Esophagus muscularis mucosa (tissue), 4 donors: ENCODE measurements around the gene DLST. TPM values are rescaled to one million over a fixed set of nuclear protein-coding genes. Genes with fewer than 3 reads are reported as not detected.

Experiments
- DNase-seq: peaks from one replicate; pipeline ENCODE4 v3.0.0-alpha.2; 2017; ENCODE audit errors: extremely low spot score
- H3K27ac ChIP-seq, 4 donors: fragments of 200-600 bp; sonication (generic); replicated peaks in 1 of 4; 1 replicate in 3 of 4; 2 replicates in 1 of 4; pipeline ENCODE4 v1.5.1; 2016 to 2019; ENCODE audit warnings: mild to moderate bottlenecking in 1 of 4
- H3K27me3 ChIP-seq, 4 donors: fragments of 200-600 bp; sonication (generic); one replicate each; pipeline versions ENCODE4 v1.5.1 to v1.6.0; 2016 to 2019
- H3K36me3 ChIP-seq, 4 donors: fragments of 200-600 bp; sonication (generic); one replicate each; pipeline ENCODE4 v1.5.1; 2016 to 2019
- H3K4me1 ChIP-seq, 4 donors: fragments of 200-600 bp; sonication (generic); one replicate each; pipeline ENCODE4 v1.5.1; 2016 to 2019
- H3K4me3 ChIP-seq, 4 donors: fragments of 200-600 bp; sonication (generic); 1 replicate in 2 of 4; 2 replicates in 2 of 4; pipeline ENCODE4 v1.5.1; 2016 to 2019; ENCODE audit warnings: mild to moderate bottlenecking in 4 of 4, moderate library complexity in 1 of 4
- H3K9me3 ChIP-seq, 4 donors: fragments of 200-600 bp; sonication (generic); 1 replicate in 3 of 4; 2 replicates in 1 of 4; pipeline ENCODE4 v1.5.1; 2016 to 2019
- EP300 ChIP-seq: sonication (generic); formaldehyde crosslinking; IDR thresholded peaks from one replicate; pipeline ENCODE4 v1.6.1; 2017; ENCODE audit warnings: antibody characterized with exemption
- POLR2A ChIP-seq: fragments of 450-650 bp; IDR thresholded peaks from one replicate; pipeline ENCODE4 v1.6.1; 2017; ENCODE audit warnings: antibody characterized with exemption, moderate library complexity, mild to moderate bottlenecking, low read depth
- POLR2AphosphoS5 ChIP-seq, 2 donors: sonication (generic); formaldehyde crosslinking; IDR thresholded peaks; one replicate each; pipeline ENCODE4 v1.6.1; 2017; ENCODE audit warnings: antibody characterized with exemption in 2 of 2
- WGBS: methylation state at CpG from one replicate; pipeline ENCODE4 v1.1.5; 2018; 5-methylcytosine and 5-hydroxymethylcytosine counted together
- intact Hi-C: fragments of 100-400 bp; cut with DNase I; formaldehyde crosslinking; loops from one replicate; pipeline ENCODE4 v1.15.1; 2023
- total RNA-seq, 4 donors: library from RNA; depleted of rRNA; stranded (reverse); fragments of >200 nt; gene quantifications; one replicate each; pipeline versions ENCODE4 v1.1.0 to v1.2.1, GENCODE V29; 2016
- TF ChIP-seq, protein P1 (sequence below), 3 experiments: fragments of 200-600 bp in 2 of 3; fragments of 450-650 bp in 1 of 3; sonication (generic) in 2 of 3; IDR thresholded peaks; one replicate each; pipeline ENCODE4 v1.5.1; 2017 to 2019; ENCODE audit warnings: antibody characterized with exemption in 3 of 3, mild to moderate bottlenecking in 2 of 3, moderate library complexity in 1 of 3

Gene DLST
- total RNA-seq, 4 donors from 2014 or later: 72.7 to 96.2 (median 88.5) TPM

DNA sequence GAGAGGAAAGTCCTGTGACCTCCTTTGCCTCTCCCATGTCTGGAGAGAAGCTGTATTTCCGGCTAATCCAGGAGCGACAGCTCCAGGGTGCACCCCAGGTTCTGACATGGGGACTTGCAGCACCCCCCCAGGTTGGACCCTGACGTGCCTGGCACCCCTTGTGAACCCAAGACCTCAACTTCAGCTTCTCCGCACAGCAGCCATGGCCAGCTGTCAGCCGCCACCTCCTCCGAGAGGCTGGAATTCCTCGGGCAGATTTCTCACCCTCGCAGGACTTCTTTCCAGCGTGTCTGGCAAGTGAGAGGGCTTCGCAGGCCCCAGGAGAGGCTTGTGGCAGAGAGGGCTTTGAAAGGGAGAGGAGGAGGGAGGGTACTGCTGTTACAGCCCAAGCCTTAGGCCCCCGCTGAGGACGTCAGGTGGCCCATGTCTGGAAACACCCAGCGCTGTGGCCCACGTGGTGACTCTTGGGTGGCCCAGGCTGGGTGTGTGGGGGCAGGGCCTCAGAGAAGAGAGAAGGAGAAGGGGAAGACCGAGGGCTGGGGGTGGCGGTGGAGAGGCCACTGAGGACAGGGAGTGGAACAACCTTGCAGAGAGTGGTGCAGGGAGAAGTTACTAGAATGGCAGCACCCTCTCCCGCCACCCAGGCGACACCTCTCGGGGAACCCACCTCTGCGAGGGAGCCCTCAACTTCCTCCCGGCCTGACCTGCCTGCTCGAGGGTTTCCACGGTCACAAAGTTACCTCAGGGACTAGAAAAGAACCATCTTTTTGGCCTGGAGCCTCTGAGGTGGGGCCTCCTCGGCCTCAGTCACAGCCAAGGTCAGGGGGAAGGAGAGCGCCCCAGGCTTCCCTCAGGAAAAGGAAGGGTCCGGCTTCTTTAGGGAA lies 53.0 kb downstream of the DLST start:
- TF ChIP-seq, protein P1, sequence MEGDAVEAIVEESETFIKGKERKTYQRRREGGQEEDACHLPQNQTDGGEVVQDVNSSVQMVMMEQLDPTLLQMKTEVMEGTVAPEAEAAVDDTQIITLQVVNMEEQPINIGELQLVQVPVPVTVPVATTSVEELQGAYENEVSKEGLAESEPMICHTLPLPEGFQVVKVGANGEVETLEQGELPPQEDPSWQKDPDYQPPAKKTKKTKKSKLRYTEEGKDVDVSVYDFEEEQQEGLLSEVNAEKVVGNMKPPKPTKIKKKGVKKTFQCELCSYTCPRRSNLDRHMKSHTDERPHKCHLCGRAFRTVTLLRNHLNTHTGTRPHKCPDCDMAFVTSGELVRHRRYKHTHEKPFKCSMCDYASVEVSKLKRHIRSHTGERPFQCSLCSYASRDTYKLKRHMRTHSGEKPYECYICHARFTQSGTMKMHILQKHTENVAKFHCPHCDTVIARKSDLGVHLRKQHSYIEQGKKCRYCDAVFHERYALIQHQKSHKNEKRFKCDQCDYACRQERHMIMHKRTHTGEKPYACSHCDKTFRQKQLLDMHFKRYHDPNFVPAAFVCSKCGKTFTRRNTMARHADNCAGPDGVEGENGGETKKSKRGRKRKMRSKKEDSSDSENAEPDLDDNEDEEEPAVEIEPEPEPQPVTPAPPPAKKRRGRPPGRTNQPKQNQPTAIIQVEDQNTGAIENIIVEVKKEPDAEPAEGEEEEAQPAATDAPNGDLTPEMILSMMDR (IDR thresholded peaks at IDR 0.05): no peak
- TF ChIP-seq EP300: no peak
- TF ChIP-seq POLR2A: no peak
- no peak for TF ChIP-seq POLR2AphosphoS5 (IDR thresholded peaks at IDR 0.05)
- intact Hi-C loops: no loop called here
- Histone ChIP-seq H3K4me3 (no peak overlapping the region), H3K27me3 (peaks cover 0 to 15% (median 0%) of the 10 kb centered on the region in 4 donors), H3K36me3 (no peaks in the 10 kb centered on the region), H3K27ac (peak overlapping the region in 1 of 4 donors; percentile 22), H3K4me1 (peaks cover 24 to 40% (median 33%) of the 10 kb centered on the region in 4 donors), H3K9me3 (no peaks in the 10 kb centered on the region)
- 58% methylated on average over 21 of the region's 26 CpGs for WGBS
- no peak for DNase-seq

DNA sequence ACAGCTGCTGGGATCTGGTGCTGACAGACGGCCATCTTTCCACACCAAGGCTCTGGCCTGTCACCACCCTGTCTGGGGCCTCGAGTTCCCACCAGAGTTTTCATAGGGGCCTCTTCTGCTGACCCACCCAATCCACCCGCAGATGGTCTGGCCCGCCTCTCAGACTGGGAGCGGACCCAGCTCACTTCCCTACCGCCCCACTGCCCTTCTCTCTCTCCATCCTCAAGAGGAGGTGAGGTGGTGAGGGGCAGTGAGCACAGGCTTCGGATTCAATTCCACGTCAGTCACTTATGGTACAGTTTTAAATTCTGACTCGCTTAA lies 53.6 kb downstream of the DLST start:
- intact Hi-C loops: no loop called here
- no peak overlapping the region for H3K27ac ChIP-seq

DNA sequence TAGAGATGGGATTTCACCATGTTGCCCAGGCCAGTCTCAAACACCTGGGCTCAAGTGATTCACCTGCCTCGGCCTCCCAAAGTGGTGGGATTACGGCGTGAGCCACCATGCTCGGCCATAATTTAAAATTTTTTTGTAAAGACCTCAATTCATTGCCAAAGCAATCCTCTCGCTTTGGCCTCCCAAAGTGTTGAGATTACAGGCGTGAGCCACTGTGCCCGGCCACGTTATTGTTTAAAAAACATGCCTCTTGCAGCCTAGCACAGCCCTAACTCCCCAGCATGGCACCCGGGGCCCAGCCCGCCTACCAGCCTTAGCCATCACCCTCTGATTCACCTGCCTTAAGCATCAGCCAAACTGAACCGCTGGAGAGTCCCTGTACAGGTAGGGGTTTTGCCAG lies 54.4 kb downstream of the DLST start:
- no peak for DNase-seq
- Histone ChIP-seq H3K9me3 (no peaks in the 10 kb centered on the region), H3K4me1 (peaks cover 38 to 54% (median 47%) of the 10 kb centered on the region in 4 donors), H3K27ac (no peak overlapping the region), H3K27me3 (peaks cover 0 to 15% (median 0%) of the 10 kb centered on the region in 4 donors), H3K36me3 (no peaks in the 10 kb centered on the region), H3K4me3 (no peak overlapping the region)
- 93% methylated on average over 11 of the region's 11 CpGs for WGBS
- TF ChIP-seq, protein P1 (IDR thresholded peaks at IDR 0.05): no peak
- no peak for TF ChIP-seq POLR2A
- no peak for TF ChIP-seq EP300
- TF ChIP-seq POLR2AphosphoS5 (IDR thresholded peaks at IDR 0.05): no peak
- intact Hi-C loops: no loop called here

More for the DNA sequence above, 53.6 kb downstream of the DLST start:
- DNase-seq: no peak
- no peaks in the 10 kb centered on the region for H3K36me3 ChIP-seq
- peaks cover 30 to 46% (median 39%) of the 10 kb centered on the region in 4 donors for H3K4me1 ChIP-seq
- H3K27me3 ChIP-seq: peaks cover 0 to 15% (median 0%) of the 10 kb centered on the region in 4 donors
- no peaks in the 10 kb centered on the region for H3K9me3 ChIP-seq
- H3K4me3 ChIP-seq: no peak overlapping the region
- TF ChIP-seq POLR2A (no peak), EP300 (no peak), POLR2AphosphoS5 (IDR thresholded peaks at IDR 0.05) (no peak)
- TF ChIP-seq, protein P1 (IDR thresholded peaks at IDR 0.05): no peak
- WGBS: 83% methylated on average over 9 of the region's 9 CpGs

DNA sequence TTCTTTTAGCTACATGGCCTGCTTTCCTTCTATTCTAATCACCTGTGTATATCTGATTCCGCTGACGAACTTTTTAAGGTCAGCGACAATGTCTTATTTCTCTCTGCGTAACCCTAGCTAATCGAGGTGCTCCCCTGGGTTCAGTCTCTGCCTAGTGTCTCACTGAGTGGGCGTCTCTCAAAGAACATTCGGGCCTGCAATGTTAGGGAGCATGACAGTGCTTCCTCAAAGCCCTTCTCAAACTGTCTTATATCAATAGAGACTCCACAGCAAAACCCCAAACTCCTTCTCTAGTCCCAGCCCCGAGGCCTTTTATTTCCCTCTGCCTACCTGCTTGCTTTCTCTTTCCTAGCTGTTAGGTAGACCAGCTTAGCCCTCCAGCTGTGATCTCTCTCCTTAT lies 55.0 kb downstream of the DLST start:
- 97% methylated on average over 8 of the region's 8 CpGs for WGBS
- Histone ChIP-seq H3K36me3 (no peaks in the 10 kb centered on the region), H3K4me1 (peaks cover 44 to 60% (median 53%) of the 10 kb centered on the region in 4 donors), H3K27ac (no peak overlapping the region), H3K27me3 (peaks cover 0 to 15% (median 0%) of the 10 kb centered on the region in 4 donors), H3K9me3 (no peaks in the 10 kb centered on the region), H3K4me3 (no peak overlapping the region)
- DNase-seq: no peak
- TF ChIP-seq POLR2AphosphoS5 (IDR thresholded peaks at IDR 0.05): no peak
- no peak for TF ChIP-seq POLR2A
- TF ChIP-seq, protein P1 (IDR thresholded peaks at IDR 0.05): no peak
- TF ChIP-seq EP300: no peak
- intact Hi-C loops: no loop called here
